Fibroblast of skin of back (primary cell): ENCODE data around the gene FRMD1. TPM values are rescaled to one million over a fixed set of nuclear protein-coding genes. Genes with fewer than 3 reads are reported as not detected.

ENCODE experiments used
- DNase-seq: peaks from one replicate; pipeline ENCODE4 v3.0.0-alpha.2; 2013
- polyA plus RNA-seq, 2 experiments: library from polyadenylated mRNA; unstranded; fragments of 120-200 nt; gene quantifications; one replicate each; pipeline ENCODE4 v1.2.1, GENCODE V29; 2013; ENCODE audit not compliant: insufficient read length in 2 of 2

The FRMD1 gene
- not detected for polyA plus RNA-seq (2013, experiment 1 of 2; ENCODE audit: insufficient read length)
- not detected for polyA plus RNA-seq (2013, experiment 2 of 2; ENCODE audit: insufficient read length)

- no peak for DNase-seq
Measured at GRCh38 chr6:168078943-168079405, at the start of gene FRMD1. Gene FRMD1, minus strand, starts transcription at chr6:168079212. Its CDS starts 118 bp downstream, at chr6:168079094.

GRCh38 chr6:168128006-168128630 is 49.1 kb upstream of the FRMD1 start:
- DNase-seq = no peak

- DNase-seq = no peak
Measured at GRCh38 chr6:168127384-168127868, 48.4 kb upstream of the FRMD1 start.

- no peak for DNase-seq
Measured at GRCh38 chr6:168126566-168127383, 47.8 kb upstream of the FRMD1 start.

GRCh38 chr6:168125429-168126001 is 46.5 kb upstream of the FRMD1 start:
- DNase-seq = no peak

GRCh38 chr6:168124921-168125320 is 45.9 kb upstream of the FRMD1 start:
- DNase-seq = no peak

- DNase-seq = no peak
Measured at GRCh38 chr6:168124158-168124557, 45.1 kb upstream of the FRMD1 start.

- no peak for DNase-seq
Measured at GRCh38 chr6:168123165-168123911, 44.3 kb upstream of the FRMD1 start.

- no peak for DNase-seq
Measured at GRCh38 chr6:168122521-168122920, 43.5 kb upstream of the FRMD1 start.

- no peak for DNase-seq
Measured at GRCh38 chr6:168122011-168122410, 43.0 kb upstream of the FRMD1 start.

- DNase-seq = no peak
Measured at GRCh38 chr6:168121303-168121665, 42.3 kb upstream of the FRMD1 start.

- DNase-seq = no peak
Measured at GRCh38 chr6:168120390-168121302, 41.6 kb upstream of the FRMD1 start.

- DNase-seq = no peak
Measured at GRCh38 chr6:168119539-168119938, 40.5 kb upstream of the FRMD1 start.

GRCh38 chr6:168118935-168119334 is 39.9 kb upstream of the FRMD1 start:
- DNase-seq = no peak

- no peak for DNase-seq
Measured at GRCh38 chr6:168117942-168118341, 38.9 kb upstream of the FRMD1 start.

- DNase-seq = no peak
Measured at GRCh38 chr6:168116975-168117899, 38.2 kb upstream of the FRMD1 start.

- DNase-seq = no peak
Measured at GRCh38 chr6:168116438-168116974, 37.5 kb upstream of the FRMD1 start.

- DNase-seq = no peak
Measured at GRCh38 chr6:168115748-168116437, 36.9 kb upstream of the FRMD1 start.

GRCh38 chr6:168113226-168113625 is 34.2 kb upstream of the FRMD1 start:
- no peak for DNase-seq
